ENCODE measurements around the gene MYO1G.
"Not testable (repeated sequence)": the region's sequence is repeated elsewhere in the genome, so short reads cannot be mapped to it uniquely, and the experiment has no call there.

The MYO1G gene

DNA sequence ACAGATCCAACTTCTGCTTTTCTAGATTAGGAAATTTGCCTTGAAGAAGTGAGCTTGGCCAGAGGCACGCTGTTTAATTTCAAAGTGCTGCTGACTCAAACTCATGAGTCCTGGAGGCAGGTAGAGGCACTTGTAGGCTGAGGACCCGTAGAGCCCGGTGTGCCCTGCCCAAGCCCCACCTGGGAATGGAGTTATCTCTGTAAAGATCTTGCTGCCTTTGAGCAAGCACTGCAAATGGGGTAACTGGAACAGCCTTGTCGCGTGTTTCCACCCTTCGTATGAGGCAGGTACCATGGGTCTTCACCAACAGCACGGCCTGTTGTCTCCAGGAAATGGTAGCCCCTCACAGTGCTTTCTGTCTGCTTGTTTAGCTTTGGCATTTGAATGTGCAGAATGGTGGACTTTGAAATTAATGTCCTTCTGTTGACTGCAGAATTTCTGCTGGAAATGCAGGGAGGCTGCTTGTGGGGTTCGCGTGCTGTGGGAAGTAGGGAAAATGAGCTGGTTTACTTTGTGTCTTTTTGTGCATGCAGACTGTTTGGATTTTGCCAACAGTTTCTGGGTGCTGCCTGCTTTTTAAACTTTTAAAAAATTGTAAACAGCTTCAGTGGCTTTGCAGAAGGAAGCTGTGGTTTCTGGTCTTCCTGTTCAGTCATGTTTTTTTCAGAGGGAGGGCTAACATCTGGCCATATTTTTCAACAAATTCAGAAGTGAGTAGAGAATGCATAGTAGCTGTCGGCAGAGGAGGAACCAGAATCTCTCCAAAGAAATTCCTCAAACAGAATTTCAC lies 48.4 kb upstream of the MYO1G start:
- H2BK120ac ChIP-seq (ENCODE audit: low read depth, low read length): no peak overlapping the region
- no peak overlapping the region for H2AFZ ChIP-seq (ENCODE audit: low read depth, low read length)
- DNase-seq: peak; percentile 40

DNA sequence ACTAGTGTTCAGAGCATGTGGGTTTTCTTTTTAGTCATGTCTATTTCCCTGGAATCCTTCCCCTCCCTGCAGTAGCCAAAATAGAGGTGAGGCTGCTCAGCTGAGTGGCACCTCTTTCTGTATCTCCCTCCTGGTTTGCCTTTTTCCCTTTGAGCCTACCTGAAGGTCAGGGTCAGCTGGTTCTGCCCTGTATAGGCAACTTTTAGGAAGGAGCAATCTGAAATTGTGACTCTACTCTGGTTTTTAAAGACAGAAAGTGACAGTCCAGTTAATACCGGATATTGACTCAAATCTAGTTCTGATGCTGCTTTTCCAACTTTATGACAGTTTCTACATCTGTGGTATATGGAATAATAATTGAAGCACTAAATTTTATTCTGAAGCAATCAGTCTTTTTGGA lies 47.2 kb upstream of the MYO1G start:
- Histone ChIP-seq H3K4me1 (ENCODE audit: control insufficient read depth, insufficient read depth, low read depth, low read length) (peaks cover 12% of the 10 kb centered on the region), H2AFZ (ENCODE audit: low read depth, low read length) (no peak overlapping the region), H3K79me1 (replicated peaks; ENCODE audit: low read length, poor library complexity, severe bottlenecking) (peaks cover 33% of the 10 kb centered on the region), H3K36me3 (ENCODE audit: control insufficient read depth in 1 of 2, insufficient read depth in 2 of 2, low read depth in 1 of 2, low read length in 2 of 2) (peaks cover 21 to 40% of the 10 kb centered on the region in 2 experiments), H2BK15ac (ENCODE audit: low read depth, poor library complexity, severe bottlenecking) (no peak overlapping the region), H3K27ac (ENCODE audit: low read length, poor library complexity, severe bottlenecking) (no peak overlapping the region), H3K27me3 (ENCODE audit: control insufficient read depth in 1 of 2, insufficient read depth in 1 of 2, low read length in 2 of 2) (no peaks in the 10 kb centered on the region), H3K23ac (ENCODE audit: low read length in 2 of 2) (no peak overlapping the region), H2BK120ac (ENCODE audit: low read depth, low read length) (no peak overlapping the region), H3K18ac (ENCODE audit: low read depth in 1 of 2, low read length in 2 of 2) (no peak overlapping the region), H4K8ac (ENCODE audit: low read length) (no peak overlapping the region), H2BK5ac (ENCODE audit: low read depth, low read length, poor library complexity, severe bottlenecking) (no peak overlapping the region), H3K4ac (ENCODE audit: low read depth in 1 of 2, low read length in 2 of 2) (no peak overlapping the region), H2BK12ac (ENCODE audit: low read length in 2 of 2) (no peak overlapping the region), H4K91ac (ENCODE audit: low read length) (no peak overlapping the region), H3K14ac (ENCODE audit: low read length in 2 of 2) (no peak overlapping the region), H2AK5ac (ENCODE audit: low read length, severe bottlenecking) (no peak overlapping the region), H3K9me3 (ENCODE audit: control insufficient read depth, low read length) (no peaks in the 10 kb centered on the region), H3K4me2 (ENCODE audit: low read length, poor library complexity, severe bottlenecking) (no peak overlapping the region), H3K9ac (ENCODE audit: low read length) (no peak overlapping the region), H3K4me3 (ENCODE audit: insufficient read depth in 1 of 2, low read depth in 1 of 2, low read length in 2 of 2) (no peak overlapping the region)
- DNase-seq: no peak
- WGBS: 100% methylated on average over 1 of the region's 1 CpG

More for the DNA sequence above, 48.4 kb upstream of the MYO1G start:
- Histone ChIP-seq H3K79me1 (replicated peaks; ENCODE audit: low read length, poor library complexity, severe bottlenecking) (peaks cover 34% of the 10 kb centered on the region), H3K27me3 (ENCODE audit: control insufficient read depth in 1 of 2, insufficient read depth in 1 of 2, low read length in 2 of 2) (no peaks in the 10 kb centered on the region), H3K4me1 (ENCODE audit: control insufficient read depth, insufficient read depth, low read depth, low read length) (peaks cover 12% of the 10 kb centered on the region), H4K91ac (ENCODE audit: low read length) (peak overlapping the region; percentile 52), H2BK12ac (ENCODE audit: low read length in 2 of 2) (peak overlapping the region in 1 of 2 experiments; percentile 10), H3K14ac (ENCODE audit: low read length in 2 of 2) (no peak overlapping the region), H3K27ac (ENCODE audit: low read length, poor library complexity, severe bottlenecking) (no peak overlapping the region), H2BK15ac (ENCODE audit: low read depth, poor library complexity, severe bottlenecking) (peak overlapping the region; percentile 93), H3K23ac (ENCODE audit: low read length in 2 of 2) (no peak overlapping the region), H3K4ac (ENCODE audit: low read depth in 1 of 2, low read length in 2 of 2) (peak overlapping the region in 1 of 2 experiments; percentile 54), H3K9ac (ENCODE audit: low read length) (no peak overlapping the region), H4K8ac (ENCODE audit: low read length) (peak overlapping the region; percentile 80), H3K9me3 (ENCODE audit: control insufficient read depth, low read length) (no peaks in the 10 kb centered on the region), H3K18ac (ENCODE audit: low read depth in 1 of 2, low read length in 2 of 2) (peak overlapping the region; percentile 61 to 83), H3K4me2 (ENCODE audit: low read length, poor library complexity, severe bottlenecking) (no peak overlapping the region), H3K36me3 (ENCODE audit: control insufficient read depth in 1 of 2, insufficient read depth in 2 of 2, low read depth in 1 of 2, low read length in 2 of 2) (peaks cover 21 to 40% of the 10 kb centered on the region in 2 experiments), H2AK5ac (ENCODE audit: low read length, severe bottlenecking) (no peak overlapping the region), H3K4me3 (ENCODE audit: insufficient read depth in 1 of 2, low read depth in 1 of 2, low read length in 2 of 2) (no peak overlapping the region), H2BK5ac (ENCODE audit: low read depth, low read length, poor library complexity, severe bottlenecking) (no peak overlapping the region)
- WGBS: 95% methylated on average over 9 of the region's 10 CpGs

DNA sequence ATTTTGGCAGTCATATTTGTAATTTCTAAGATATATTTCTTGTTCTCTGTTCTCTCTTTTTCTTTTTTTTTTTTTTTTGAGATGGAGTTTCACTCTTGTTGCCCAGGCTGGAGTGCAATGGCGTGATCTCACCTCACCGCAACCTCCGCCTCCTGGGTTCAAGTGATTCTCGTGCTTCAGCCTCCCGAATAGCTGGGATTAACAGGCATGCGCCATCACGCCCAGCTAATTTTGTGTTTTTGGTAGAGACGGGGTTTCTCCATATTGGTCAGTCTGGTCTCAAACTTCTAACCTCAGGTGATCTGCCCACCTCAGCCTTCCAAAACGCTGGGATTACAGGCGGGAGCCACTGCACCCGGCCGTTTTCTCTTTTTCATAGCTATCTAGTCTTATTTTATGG lies 46.7 kb upstream of the MYO1G start:
- not testable (repeated sequence) for H3K4ac ChIP-seq (ENCODE audit: low read depth in 1 of 2, low read length in 2 of 2); H3K4me3 ChIP-seq (ENCODE audit: insufficient read depth in 1 of 2, low read depth in 1 of 2, low read length in 2 of 2); H3K18ac ChIP-seq (ENCODE audit: low read depth in 1 of 2, low read length in 2 of 2); DNase-seq; H4K8ac ChIP-seq (ENCODE audit: low read length); H2BK15ac ChIP-seq (ENCODE audit: low read depth, poor library complexity, severe bottlenecking); H3K27me3 ChIP-seq (ENCODE audit: control insufficient read depth in 1 of 2, insufficient read depth in 1 of 2, low read length in 2 of 2); H3K23ac ChIP-seq (ENCODE audit: low read length in 2 of 2); H2BK120ac ChIP-seq (ENCODE audit: low read depth, low read length); H3K27ac ChIP-seq (ENCODE audit: low read length, poor library complexity, severe bottlenecking); H3K9me3 ChIP-seq (ENCODE audit: control insufficient read depth, low read length); H3K9ac ChIP-seq (ENCODE audit: low read length); H3K4me2 ChIP-seq (ENCODE audit: low read length, poor library complexity, severe bottlenecking); H2AK5ac ChIP-seq (ENCODE audit: low read length, severe bottlenecking); H4K91ac ChIP-seq (ENCODE audit: low read length); H3K14ac ChIP-seq (ENCODE audit: low read length in 2 of 2); H2AFZ ChIP-seq (ENCODE audit: low read depth, low read length); H2BK5ac ChIP-seq (ENCODE audit: low read depth, low read length, poor library complexity, severe bottlenecking); H2BK12ac ChIP-seq (ENCODE audit: low read length in 2 of 2)
- peaks cover 35% of the 10 kb centered on the region for H3K79me1 ChIP-seq (replicated peaks; ENCODE audit: low read length, poor library complexity, severe bottlenecking)
- H3K4me1 ChIP-seq (ENCODE audit: control insufficient read depth, insufficient read depth, low read depth, low read length): peaks cover 15% of the 10 kb centered on the region
- 98% methylated on average over 10 of the region's 12 CpGs for WGBS
- peaks cover 21 to 40% of the 10 kb centered on the region in 2 experiments for H3K36me3 ChIP-seq (ENCODE audit: control insufficient read depth in 1 of 2, insufficient read depth in 2 of 2, low read depth in 1 of 2, low read length in 2 of 2)

DNA sequence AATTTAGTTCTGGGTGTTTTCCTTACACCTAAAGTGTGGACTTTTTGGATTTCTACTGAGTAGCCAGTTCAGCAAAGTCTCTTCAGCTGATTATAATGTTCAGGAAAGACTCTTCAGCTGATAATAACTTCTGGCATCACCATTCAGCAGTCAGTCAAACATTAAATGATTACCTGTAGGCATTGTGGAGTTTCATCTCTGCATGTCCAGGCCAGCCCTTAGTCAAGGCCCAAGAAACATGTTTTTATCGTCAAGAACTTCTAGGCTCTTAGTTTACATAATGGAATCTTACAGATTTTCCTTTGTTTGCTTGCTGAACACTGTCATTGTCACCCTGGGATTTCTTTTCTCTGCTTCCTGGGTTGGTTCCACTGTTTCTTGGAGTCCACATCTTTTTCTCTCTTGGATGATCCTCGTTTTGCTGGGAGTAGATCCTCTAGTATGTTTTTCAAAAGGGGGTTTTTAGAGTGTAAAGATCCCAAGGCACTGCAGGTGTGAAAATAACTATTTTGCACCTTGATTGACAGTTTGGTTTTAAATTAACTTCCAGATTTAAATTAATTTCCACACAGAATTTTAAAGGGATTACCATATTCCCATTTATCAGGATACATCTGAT lies 45.4 kb upstream of the MYO1G start:
- WGBS: 100% methylated on average over 1 of the region's 2 CpGs

More for the DNA sequence above, 45.4 kb upstream of the MYO1G start:
- H3K14ac ChIP-seq (ENCODE audit: low read length in 2 of 2): no peak overlapping the region
- no peak overlapping the region for H2AFZ ChIP-seq (ENCODE audit: low read depth, low read length)
- H3K4ac ChIP-seq (ENCODE audit: low read depth in 1 of 2, low read length in 2 of 2): no peak overlapping the region
- H3K27me3 ChIP-seq (ENCODE audit: control insufficient read depth in 1 of 2, insufficient read depth in 1 of 2, low read length in 2 of 2): no peaks in the 10 kb centered on the region
- H3K4me2 ChIP-seq (ENCODE audit: low read length, poor library complexity, severe bottlenecking): no peak overlapping the region
- H3K9ac ChIP-seq (ENCODE audit: low read length): no peak overlapping the region
- H2BK12ac ChIP-seq (ENCODE audit: low read length in 2 of 2): no peak overlapping the region
- H2BK120ac ChIP-seq (ENCODE audit: low read depth, low read length): no peak overlapping the region
- no peak overlapping the region for H3K23ac ChIP-seq (ENCODE audit: low read length in 2 of 2)
- H3K79me1 ChIP-seq (replicated peaks; ENCODE audit: low read length, poor library complexity, severe bottlenecking): peaks cover 28% of the 10 kb centered on the region
- H4K8ac ChIP-seq (ENCODE audit: low read length): no peak overlapping the region
- no peak overlapping the region for H2AK5ac ChIP-seq (ENCODE audit: low read length, severe bottlenecking)
- no peak overlapping the region for H2BK5ac ChIP-seq (ENCODE audit: low read depth, low read length, poor library complexity, severe bottlenecking)
- H3K27ac ChIP-seq (ENCODE audit: low read length, poor library complexity, severe bottlenecking): no peak overlapping the region
- H3K18ac ChIP-seq (ENCODE audit: low read depth in 1 of 2, low read length in 2 of 2): no peak overlapping the region
- peaks cover 19 to 41% of the 10 kb centered on the region in 2 experiments for H3K36me3 ChIP-seq (ENCODE audit: control insufficient read depth in 1 of 2, insufficient read depth in 2 of 2, low read depth in 1 of 2, low read length in 2 of 2)
- no peak overlapping the region for H3K4me3 ChIP-seq (ENCODE audit: insufficient read depth in 1 of 2, low read depth in 1 of 2, low read length in 2 of 2)
- H3K9me3 ChIP-seq (ENCODE audit: control insufficient read depth, low read length): no peaks in the 10 kb centered on the region
- no peak for DNase-seq
- no peak overlapping the region for H4K91ac ChIP-seq (ENCODE audit: low read length)
- no peak overlapping the region for H2BK15ac ChIP-seq (ENCODE audit: low read depth, poor library complexity, severe bottlenecking)
- peaks cover 15% of the 10 kb centered on the region for H3K4me1 ChIP-seq (ENCODE audit: control insufficient read depth, insufficient read depth, low read depth, low read length)

Data from mesenchymal stem cell (in vitro differentiated cells and primary cell).